GM21526 (cell line): ENCODE measurements around the gene MMP15.
A peak's percentile ranks its signal among the peaks of the same experiment; 100 is the strongest.
"Not testable (repeated sequence)": the region's sequence is repeated elsewhere in the genome, so short reads cannot be mapped to it uniquely, and the experiment has no call there.

ENCODE experiments used
- ATAC-seq: cut with Tn5 transposase; IDR thresholded peaks from one replicate; pipeline ENCODE4 v1.9.1; 2021; ENCODE audit warnings: moderate library complexity; ENCODE audit not compliant: unreplicated experiment, low FRiP score

MMP15 gene

DNA sequence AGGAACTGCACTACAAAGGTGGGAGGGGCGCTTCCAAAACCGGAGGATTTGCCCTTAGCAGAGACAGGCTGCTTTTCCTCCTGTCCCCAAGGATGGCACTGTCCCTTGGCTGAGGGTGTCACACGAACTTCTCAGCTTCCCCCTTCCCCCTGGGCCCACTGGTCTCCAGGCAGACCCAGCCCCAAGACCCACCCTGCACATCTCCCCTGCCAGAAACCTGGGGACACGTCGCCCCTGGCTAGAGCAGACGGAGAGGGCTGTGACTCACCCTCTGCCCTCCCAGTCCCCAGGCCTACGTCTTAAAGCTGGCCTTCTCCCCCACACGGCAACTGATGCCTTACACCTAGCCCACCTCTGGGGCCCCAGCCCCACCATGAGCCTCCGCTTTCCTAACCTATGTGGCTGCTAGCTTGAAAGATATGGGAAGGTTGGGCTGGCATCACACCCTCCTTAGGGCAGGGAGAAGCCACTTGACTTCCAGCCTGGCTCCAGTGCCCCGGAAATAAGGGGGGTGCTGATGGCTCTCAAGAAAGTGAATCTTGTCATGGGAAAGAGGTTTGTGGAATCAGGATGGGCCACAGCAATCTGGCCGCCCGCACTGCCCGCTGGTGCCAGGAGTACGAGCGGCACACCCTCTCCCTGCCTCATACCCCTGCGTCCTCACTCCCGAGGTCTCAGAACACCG lies 29.7 kb upstream of the MMP15 start:
- ATAC-seq: no peak

DNA sequence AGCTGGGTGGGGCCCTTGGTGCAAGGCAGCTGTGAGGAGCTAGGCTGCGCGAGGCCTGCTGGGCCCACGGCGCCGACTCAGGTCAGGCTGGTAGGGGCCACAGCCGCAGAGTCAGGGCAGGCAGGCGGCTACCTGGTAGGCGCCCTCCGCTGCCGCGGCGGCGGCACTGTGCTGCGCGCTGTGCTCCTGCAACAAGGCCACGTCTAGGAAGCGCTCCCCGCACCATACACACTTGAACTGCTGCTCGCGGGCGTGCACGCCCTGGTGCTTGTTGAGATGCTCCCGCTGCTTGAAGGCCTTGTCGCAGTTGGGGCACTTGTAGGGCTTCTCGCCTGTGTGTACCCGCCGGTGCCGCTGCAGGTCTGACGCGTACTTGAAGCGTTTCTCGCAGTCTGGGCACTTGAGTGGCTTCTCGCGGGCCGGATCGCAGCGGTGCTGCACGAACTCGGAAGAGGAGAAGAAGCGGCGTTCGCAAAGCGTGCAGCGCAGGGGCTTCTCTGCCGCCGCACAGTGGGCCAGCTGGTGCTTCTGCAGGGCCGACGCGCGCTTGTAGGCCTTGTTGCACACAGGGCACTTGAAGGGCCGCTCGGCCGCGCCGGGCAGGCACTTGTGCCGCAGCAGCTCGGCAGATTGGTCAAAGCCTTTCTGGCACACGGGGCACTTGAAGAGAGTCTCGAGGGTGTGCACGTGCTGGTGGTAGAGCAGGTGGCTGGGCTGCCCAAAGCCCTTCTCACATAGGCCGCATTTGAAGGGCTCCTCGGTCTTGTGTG lies 29.0 kb upstream of the MMP15 start:
- ATAC-seq: no peak

GRCh38 chr16:57997176-57997527 lies 28.4 kb upstream of the MMP15 start:
- no peak for ATAC-seq

DNA sequence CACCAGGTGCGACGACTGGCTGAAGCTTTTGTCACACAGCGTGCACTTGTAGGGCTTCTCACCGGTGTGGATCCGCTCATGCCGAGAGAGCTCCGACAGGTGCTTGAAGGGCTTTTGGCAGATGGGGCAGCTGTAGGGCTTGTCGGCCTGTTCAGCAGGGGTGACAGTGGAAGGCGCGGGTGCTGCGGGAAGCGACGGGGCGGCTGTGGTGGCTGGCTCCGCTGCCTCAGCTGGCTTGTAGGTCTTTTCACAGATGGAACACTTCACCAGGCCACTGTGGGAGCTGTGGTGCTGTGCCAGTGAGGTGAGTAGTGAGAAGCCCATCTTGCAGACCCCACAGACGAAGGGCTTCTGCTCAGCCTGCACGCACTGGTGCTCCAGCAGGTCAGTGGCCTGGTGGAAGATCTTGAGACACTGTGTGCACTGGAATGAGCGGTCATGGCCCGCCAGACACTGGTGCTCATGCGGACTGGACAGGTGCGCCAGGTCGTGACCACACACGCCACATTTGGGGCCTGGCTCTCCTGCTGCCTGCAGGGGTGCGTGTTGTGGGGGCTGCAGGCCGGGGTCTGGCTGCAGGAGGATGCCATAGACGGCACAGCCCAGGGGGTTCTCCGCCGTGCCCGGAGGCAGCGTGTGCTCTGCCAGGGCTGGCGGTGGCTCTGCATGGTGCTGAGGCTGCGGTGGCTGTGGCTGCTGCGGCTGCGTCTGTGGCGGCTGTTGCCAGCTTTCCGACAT lies 27.9 kb upstream of the MMP15 start:
- ATAC-seq: no peak

GRCh38 chr16:57998486-57998885 lies 27.1 kb upstream of the MMP15 start:
- no peak for ATAC-seq

DNA sequence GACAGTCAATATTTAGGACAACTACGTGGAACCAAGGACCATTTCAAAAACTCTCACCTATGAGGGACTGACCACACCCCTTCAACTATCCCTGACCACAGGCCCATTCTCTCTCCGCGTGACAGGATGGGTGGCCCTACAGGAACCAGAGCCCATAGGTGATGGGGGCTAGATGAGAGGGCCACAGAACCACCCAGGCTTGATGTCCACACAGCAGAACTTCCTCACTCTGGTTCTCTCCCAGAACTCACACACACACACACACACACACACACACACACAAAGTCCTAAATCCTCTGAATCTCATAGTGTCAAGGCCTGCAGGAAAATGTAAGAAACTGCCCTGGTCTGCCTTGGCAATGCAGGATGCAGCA lies 26.6 kb upstream of the MMP15 start:
- ATAC-seq: no peak

DNA sequence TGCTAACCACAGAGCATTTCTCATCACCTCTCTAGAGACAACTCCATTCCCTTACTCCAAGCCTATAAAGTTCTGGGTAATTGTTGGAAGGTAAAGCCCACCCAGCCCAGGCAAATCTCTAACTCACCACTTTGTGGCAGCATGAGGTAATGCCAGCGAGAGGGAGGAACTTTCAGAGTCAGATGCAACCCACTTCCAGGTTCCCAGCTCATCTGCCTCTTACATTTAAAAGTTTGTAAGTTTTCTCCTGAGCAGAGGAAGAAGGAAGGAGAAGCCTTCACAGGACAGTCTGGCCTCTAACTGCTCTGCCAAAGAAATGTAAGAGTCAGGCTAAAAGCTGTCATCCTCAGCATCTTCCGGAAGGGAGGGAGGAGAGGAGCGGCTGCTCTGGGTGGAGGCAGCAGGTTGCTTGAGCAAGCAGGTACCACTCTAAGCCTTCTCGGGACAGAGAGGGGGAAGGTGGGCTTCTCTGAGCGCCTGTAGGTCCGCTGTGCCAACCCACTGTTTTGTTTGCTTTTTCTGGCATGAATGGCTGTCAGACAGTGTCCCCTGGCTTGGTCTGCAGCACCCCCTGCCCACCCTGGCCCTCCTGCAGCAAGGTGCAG lies 26.1 kb upstream of the MMP15 start:
- no peak for ATAC-seq

- peak; percentile 20 for ATAC-seq
Observed at GRCh38 chr16:57999971-58000705, 25.4 kb upstream of the MMP15 start, which contains the start of gene ZNF319. ZNF319 (minus strand) TSS chr16:58000672; CDS start chr16:57998265, 2,407 bp downstream.

- ATAC-seq: peak; percentile 79
Observed at GRCh38 chr16:58000706-58001676, 24.6 kb upstream of the MMP15 start, which contains the start of gene USB1. USB1 (plus strand) TSS chr16:58001407; CDS start chr16:58001484, 77 bp downstream.

GRCh38 chr16:58001781-58002415 lies 23.7 kb upstream of the MMP15 start:
- no peak for ATAC-seq

GRCh38 chr16:58002416-58002800 lies 23.1 kb upstream of the MMP15 start:
- ATAC-seq: no peak

GRCh38 chr16:58002936-58003335 lies 22.6 kb upstream of the MMP15 start:
- ATAC-seq: no peak

- ATAC-seq: not testable (repeated sequence)
Observed at GRCh38 chr16:58004736-58005135, 20.8 kb upstream of the MMP15 start.

GRCh38 chr16:58009856-58010416 lies 15.6 kb upstream of the MMP15 start:
- ATAC-seq: no peak

GRCh38 chr16:58010886-58011285 lies 14.7 kb upstream of the MMP15 start:
- ATAC-seq: no peak

GRCh38 chr16:58011652-58012051 lies 13.9 kb upstream of the MMP15 start:
- no peak for ATAC-seq

DNA sequence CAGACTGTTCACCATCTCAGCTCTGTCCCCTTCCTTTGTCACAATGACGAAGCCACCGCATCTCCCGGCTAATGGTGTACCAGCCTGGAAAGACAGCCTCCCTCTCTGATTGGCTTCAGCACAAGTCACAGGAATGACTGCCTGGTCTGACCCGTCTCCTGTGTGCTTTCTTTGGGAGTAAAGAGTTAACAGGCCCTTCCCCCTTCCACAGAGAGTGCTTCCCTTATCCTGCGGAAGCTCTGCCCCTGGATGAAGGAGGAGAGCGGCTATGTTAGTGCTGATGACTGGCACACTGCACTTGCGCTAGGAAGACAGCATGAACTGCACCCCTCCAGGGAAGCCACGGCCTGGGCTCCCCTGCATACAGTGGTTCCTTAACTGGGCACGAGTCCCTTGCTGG lies 13.1 kb upstream of the MMP15 start:
- ATAC-seq: no peak

DNA sequence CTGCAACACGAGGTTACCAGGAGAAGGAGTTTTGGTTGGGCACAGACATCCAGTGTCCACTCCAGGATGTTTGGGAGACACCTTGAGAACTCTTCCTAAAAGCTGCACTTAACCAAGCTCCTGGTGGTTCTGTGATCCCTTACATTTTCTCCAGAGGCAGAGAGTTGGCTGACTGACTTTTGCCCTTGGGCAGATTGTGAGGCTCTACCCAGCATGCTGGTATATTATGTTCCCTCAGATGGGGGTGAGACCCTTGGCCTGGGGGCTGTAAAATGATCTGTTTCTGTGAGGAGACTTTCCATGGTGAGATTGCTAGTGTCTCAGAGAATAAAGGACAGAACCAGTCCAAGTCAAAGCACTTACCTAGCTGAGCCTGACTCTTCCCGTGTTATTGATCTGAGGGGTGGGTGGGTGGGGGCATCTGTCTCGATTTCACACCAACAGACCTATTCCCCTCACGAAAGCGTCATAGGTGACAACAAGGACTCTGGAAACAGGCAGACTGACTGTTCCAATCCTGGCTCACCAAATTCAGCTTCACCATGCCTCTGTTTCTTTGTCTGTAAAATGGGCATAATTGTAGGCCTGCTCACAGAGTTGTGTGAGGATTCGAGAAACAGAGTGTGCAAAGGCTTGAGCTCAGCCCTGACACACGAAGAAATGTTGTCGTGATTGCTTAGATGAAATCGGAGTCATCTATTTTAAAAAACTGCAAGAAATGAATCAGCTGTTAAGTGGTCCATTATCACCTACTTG lies 12.2 kb upstream of the MMP15 start:
- no peak for ATAC-seq
